PFSK-1 (cell line): ENCODE results near the gene SLC7A6OS.

Experiments
- FOXP2 ChIP-seq: optimal IDR thresholded peaks from 2 replicates; pipeline ENCODE3; 2011; ENCODE audit warnings: borderline replicate concordance, control low read depth, inconsistent platforms; ENCODE audit not compliant: insufficient read depth; ENCODE audit errors: extremely low read length, extremely low read depth
- POLR2AphosphoS5 ChIP-seq: IDR thresholded peaks from 2 replicates; pipeline ENCODE4 v1.6.1; 2012; ENCODE audit warnings: low read depth, mild to moderate bottlenecking, control low read depth, low read length, moderate library complexity
- SIN3A ChIP-seq: IDR thresholded peaks from 2 replicates; pipeline ENCODE4 v1.6.1; 2012; ENCODE audit warnings: mild to moderate bottlenecking, low read length, moderate library complexity, borderline replicate concordance; ENCODE audit not compliant: insufficient read depth
- TAF1 ChIP-seq: IDR thresholded peaks from 2 replicates; pipeline ENCODE4 v1.6.1; 2012; ENCODE audit warnings: low read length, control low read depth, borderline replicate concordance; ENCODE audit not compliant: insufficient read depth
- TF ChIP-seq, protein P1 (sequence below), 2 experiments: IDR thresholded peaks; 2 replicates each; pipeline versions ENCODE4 v1.6.1 to v1.8.0; 2011 to 2012; ENCODE audit warnings: low read depth in 2 of 2, low read length in 2 of 2, control low read depth in 1 of 2, inconsistent platforms in 1 of 2, mild to moderate bottlenecking in 1 of 2, moderate library complexity in 1 of 2; ENCODE audit not compliant: insufficient read depth in 1 of 2

SLC7A6OS gene

GRCh38 chr16:68348639-68349445, 38.1 kb upstream of the SLC7A6OS start:
- no peak for TF ChIP-seq TAF1
- TF ChIP-seq POLR2AphosphoS5 = no peak
- TF ChIP-seq, protein P1, sequence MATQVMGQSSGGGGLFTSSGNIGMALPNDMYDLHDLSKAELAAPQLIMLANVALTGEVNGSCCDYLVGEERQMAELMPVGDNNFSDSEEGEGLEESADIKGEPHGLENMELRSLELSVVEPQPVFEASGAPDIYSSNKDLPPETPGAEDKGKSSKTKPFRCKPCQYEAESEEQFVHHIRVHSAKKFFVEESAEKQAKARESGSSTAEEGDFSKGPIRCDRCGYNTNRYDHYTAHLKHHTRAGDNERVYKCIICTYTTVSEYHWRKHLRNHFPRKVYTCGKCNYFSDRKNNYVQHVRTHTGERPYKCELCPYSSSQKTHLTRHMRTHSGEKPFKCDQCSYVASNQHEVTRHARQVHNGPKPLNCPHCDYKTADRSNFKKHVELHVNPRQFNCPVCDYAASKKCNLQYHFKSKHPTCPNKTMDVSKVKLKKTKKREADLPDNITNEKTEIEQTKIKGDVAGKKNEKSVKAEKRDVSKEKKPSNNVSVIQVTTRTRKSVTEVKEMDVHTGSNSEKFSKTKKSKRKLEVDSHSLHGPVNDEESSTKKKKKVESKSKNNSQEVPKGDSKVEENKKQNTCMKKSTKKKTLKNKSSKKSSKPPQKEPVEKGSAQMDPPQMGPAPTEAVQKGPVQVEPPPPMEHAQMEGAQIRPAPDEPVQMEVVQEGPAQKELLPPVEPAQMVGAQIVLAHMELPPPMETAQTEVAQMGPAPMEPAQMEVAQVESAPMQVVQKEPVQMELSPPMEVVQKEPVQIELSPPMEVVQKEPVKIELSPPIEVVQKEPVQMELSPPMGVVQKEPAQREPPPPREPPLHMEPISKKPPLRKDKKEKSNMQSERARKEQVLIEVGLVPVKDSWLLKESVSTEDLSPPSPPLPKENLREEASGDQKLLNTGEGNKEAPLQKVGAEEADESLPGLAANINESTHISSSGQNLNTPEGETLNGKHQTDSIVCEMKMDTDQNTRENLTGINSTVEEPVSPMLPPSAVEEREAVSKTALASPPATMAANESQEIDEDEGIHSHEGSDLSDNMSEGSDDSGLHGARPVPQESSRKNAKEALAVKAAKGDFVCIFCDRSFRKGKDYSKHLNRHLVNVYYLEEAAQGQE (IDR thresholded peaks at IDR 0.05; ENCODE audit: insufficient read depth in 1 of 2, low read depth in 2 of 2, low read length in 2 of 2) = no peak
- no peak for TF ChIP-seq FOXP2
- TF ChIP-seq SIN3A = no peak

DNA sequence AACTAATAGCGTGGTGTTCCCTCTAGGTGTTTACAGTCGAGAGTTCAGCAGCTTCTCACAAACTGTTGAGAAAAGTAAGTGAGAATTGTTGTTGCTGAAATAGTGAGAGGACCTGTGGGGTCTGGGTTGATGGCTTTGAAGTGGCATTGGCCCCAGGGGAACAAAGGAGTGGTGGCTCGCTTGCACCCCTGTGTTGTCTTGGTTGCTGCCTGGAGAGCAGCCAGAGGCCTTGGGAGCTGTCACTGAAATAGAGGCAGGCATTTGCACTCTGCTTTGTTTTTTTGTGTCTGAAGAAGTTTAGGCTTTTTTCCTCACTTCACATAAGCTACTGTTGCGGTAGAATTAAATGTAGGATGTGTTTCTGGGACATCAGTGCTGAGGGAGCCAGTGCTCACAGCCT, 36.9 kb upstream of the SLC7A6OS start:
- TF ChIP-seq TAF1 (no peak), POLR2AphosphoS5 (no peak), SIN3A (no peak), FOXP2 (no peak)
- TF ChIP-seq, protein P1 (IDR thresholded peaks at IDR 0.05; ENCODE audit: insufficient read depth in 1 of 2, low read depth in 2 of 2, low read length in 2 of 2) = no peak

GRCh38 chr16:68346892-68347480, 36.2 kb upstream of the SLC7A6OS start:
- TF ChIP-seq, protein P1 (IDR thresholded peaks at IDR 0.05; ENCODE audit: insufficient read depth in 1 of 2, low read depth in 2 of 2, low read length in 2 of 2) = no peak
- no peak for TF ChIP-seq SIN3A
- no peak for TF ChIP-seq POLR2AphosphoS5
- TF ChIP-seq FOXP2 = no peak
- TF ChIP-seq TAF1 = no peak

- TF ChIP-seq POLR2AphosphoS5 = no peak
- no peak for TF ChIP-seq SIN3A
- TF ChIP-seq FOXP2 = no peak
- TF ChIP-seq TAF1 = no peak
- TF ChIP-seq, protein P1 (IDR thresholded peaks at IDR 0.05; ENCODE audit: insufficient read depth in 1 of 2, low read depth in 2 of 2, low read length in 2 of 2) = no peak
Observed at GRCh38 chr16:68345958-68346635, 35.4 kb upstream of the SLC7A6OS start.
